GM23338 (cell line): ENCODE data around the gene OPALIN. TPM values are rescaled to one million over a fixed set of nuclear protein-coding genes. Genes with fewer than 3 reads are reported as not detected.

ENCODE experiments used
- ATAC-seq: fragments of 200-7000 bp; cut with Tn5 transposase; 3 replicates; pipeline ENCODE4 v1.9.1; 2020
- DNase-seq: peaks from one replicate; pipeline ENCODE4 v3.0.0-alpha.2; 2015; ENCODE audit warnings: low spot score
- H2AFZ ChIP-seq: fragments of 200-600 bp; sonication (generic); 2 replicates; pipeline ENCODE4 v1.8.0; 2016; ENCODE audit warnings: antibody characterized with exemption, mild to moderate bottlenecking, moderate library complexity
- H3F3A ChIP-seq: fragments of 200-600 bp; sonication (generic); replicated peaks from 2 replicates; pipeline ENCODE4 v1.8.0; 2017; ENCODE audit warnings: antibody characterized with exemption, mixed run types, low read depth
- H3K27ac ChIP-seq: fragments of 200-600 bp; sonication (generic); 2 replicates; pipeline ENCODE4 v1.6.1; 2016; ENCODE audit warnings: low read depth
- H3K27me3 ChIP-seq: fragments of 200-600 bp; sonication (generic); 2 replicates; pipeline ENCODE4 v1.8.0; 2016; ENCODE audit warnings: mild to moderate bottlenecking, mixed run types, moderate library complexity; ENCODE audit not compliant: insufficient read depth
- H3K36me3 ChIP-seq: fragments of 200-600 bp; sonication (generic); 2 replicates; pipeline ENCODE4 v1.8.0; 2016; ENCODE audit warnings: mild to moderate bottlenecking; ENCODE audit not compliant: insufficient read depth
- H3K4me1 ChIP-seq: fragments of 200-600 bp; sonication (generic); 2 replicates; pipeline ENCODE4 v1.8.0; 2016; ENCODE audit warnings: mild to moderate bottlenecking, moderate library complexity; ENCODE audit not compliant: insufficient read depth
- H3K4me2 ChIP-seq: fragments of 200-600 bp; sonication (generic); 2 replicates; pipeline ENCODE4 v1.7.1; 2017; ENCODE audit warnings: mixed run types
- H3K4me3 ChIP-seq: fragments of 200-600 bp; sonication (generic); 2 replicates; pipeline ENCODE4 v1.6.1; 2016; ENCODE audit warnings: mixed run types
- H3K79me2 ChIP-seq: fragments of 200-600 bp; sonication (generic); replicated peaks from 2 replicates; pipeline ENCODE4 v1.8.0; 2017; ENCODE audit warnings: mild to moderate bottlenecking; ENCODE audit not compliant: insufficient read depth
- H3K9me2 ChIP-seq: fragments of 200-600 bp; sonication (generic); 2 replicates; pipeline ENCODE4 v1.8.0; 2017; ENCODE audit not compliant: insufficient read depth
- H4K20me1 ChIP-seq: fragments of 200-600 bp; sonication (generic); replicated peaks from 2 replicates; pipeline ENCODE4 v1.8.0; 2017; ENCODE audit warnings: mild to moderate bottlenecking; ENCODE audit not compliant: insufficient read depth
- H3K27ac Mint-ChIP-seq: 2 replicates; pipeline ENCODE4 v1.8.0; 2020; ENCODE audit warnings: inconsistent platforms, mild to moderate bottlenecking, moderate library complexity, mixed read lengths
- H3K27me3 Mint-ChIP-seq: 3 replicates; pipeline ENCODE4 v1.8.0; 2022; ENCODE audit warnings: low read depth, mild to moderate bottlenecking, moderate library complexity, mixed read lengths, inconsistent platforms; ENCODE audit not compliant: insufficient read depth, poor library complexity
- H3K36me3 Mint-ChIP-seq: 3 replicates; pipeline ENCODE4 v1.8.0; 2021; ENCODE audit warnings: low read depth, mild to moderate bottlenecking, inconsistent platforms, moderate library complexity, mixed read lengths
- H3K4me1 Mint-ChIP-seq: 3 replicates; pipeline ENCODE4 v1.8.0; 2020; ENCODE audit warnings: mild to moderate bottlenecking, inconsistent platforms, mixed read lengths
- H3K4me3 Mint-ChIP-seq: 3 replicates; pipeline ENCODE4 v1.8.0; 2021; ENCODE audit warnings: moderate library complexity, mild to moderate bottlenecking, inconsistent platforms, mixed read lengths
- H3K9me3 Mint-ChIP-seq: 3 replicates; pipeline ENCODE4 v1.8.0; 2020; ENCODE audit warnings: moderate library complexity, mild to moderate bottlenecking, inconsistent platforms, mixed read lengths
- CREB1 ChIP-seq: fragments of 250-450 bp; sonication (Bioruptor Pico); IDR thresholded peaks from 2 replicates; pipeline ENCODE4 v1.5.0; 2020; ENCODE audit warnings: low read depth, mild to moderate bottlenecking, moderate library complexity
- CTCF ChIP-seq, 2 experiments: fragments of 200-600 bp in 1 of 2; sonication (generic) in 1 of 2; conservative IDR thresholded peaks; 2 replicates each; pipeline versions ENCODE4 v1.5.1 to v1.6.1; 2016 to 2017; ENCODE audit warnings: antibody characterized with exemption in 2 of 2, low read depth in 2 of 2, mild to moderate bottlenecking in 2 of 2, moderate library complexity in 1 of 2
- ETS1 ChIP-seq: IDR thresholded peaks from 2 replicates; pipeline ENCODE4 v1.6.1; 2016; ENCODE audit warnings: antibody characterized with exemption
- EZH2 ChIP-seq: fragments of 200-600 bp; sonication (generic); IDR thresholded peaks from one replicate; pipeline ENCODE4 v1.8.0; 2017; ENCODE audit warnings: antibody characterized with exemption, mild to moderate bottlenecking, low read depth; ENCODE audit not compliant: unreplicated experiment
- EZH2phosphoT487 ChIP-seq: fragments of 200-600 bp; sonication (generic); IDR thresholded peaks from one replicate; pipeline ENCODE4 v1.8.1; 2018; ENCODE audit warnings: antibody characterized with exemption; ENCODE audit not compliant: unreplicated experiment
- JUNB ChIP-seq: IDR thresholded peaks from one replicate; pipeline ENCODE4 v1.6.1; 2016; ENCODE audit warnings: antibody characterized with exemption; ENCODE audit not compliant: unreplicated experiment
- NANOG ChIP-seq: IDR thresholded peaks from 2 replicates; pipeline ENCODE4 v1.6.1; 2016; ENCODE audit warnings: antibody characterized with exemption, borderline replicate concordance
- POLR2AphosphoS5 ChIP-seq: IDR thresholded peaks from 2 replicates; pipeline ENCODE4 v1.6.1; 2016; ENCODE audit warnings: antibody characterized with exemption, low read depth
- REST ChIP-seq: IDR thresholded peaks from one replicate; pipeline ENCODE4 v1.6.1; 2018; ENCODE audit warnings: antibody characterized with exemption; ENCODE audit not compliant: unreplicated experiment
- STAT1 ChIP-seq: IDR thresholded peaks from one replicate; pipeline ENCODE4 v1.6.1; 2016; ENCODE audit warnings: antibody characterized with exemption; ENCODE audit not compliant: unreplicated experiment
- ZNF114 ChIP-seq: fragments of 250-450 bp; sonication (Bioruptor Pico); IDR thresholded peaks from 2 replicates; pipeline ENCODE4 v1.5.0; 2020; ENCODE audit warnings: mild to moderate bottlenecking, moderate library complexity
- ZNF331 ChIP-seq: fragments of 250-450 bp; sonication (Bioruptor Pico); IDR thresholded peaks from 2 replicates; pipeline ENCODE4 v1.5.0; 2020; ENCODE audit warnings: low read depth, mild to moderate bottlenecking, moderate library complexity
- ZNF462 ChIP-seq: fragments of 250-450 bp; sonication (Bioruptor Pico); IDR thresholded peaks from 2 replicates; pipeline ENCODE4 v1.5.0; 2020; ENCODE audit warnings: mild to moderate bottlenecking, moderate library complexity
- polyA plus RNA-seq: library from polyadenylated mRNA; unstranded; fragments of >200 nt; fragmentation: Nextera tagmentation; extraction: Ambion mirVana; gene quantifications from 2 replicates; pipeline ENCODE4 v1.2.1, GENCODE V29; 2016
- total RNA-seq: library from RNA; depleted of rRNA; stranded (reverse); fragments of >200 nt; shearing (Covaris generic); gene quantifications from 2 replicates; pipeline ENCODE4 v1.2.3, GENCODE V29; 2014

The OPALIN gene
- total and polyA plus RNA-seq, 2 experiments from 2014 or later: not detected

- no peak for TF ChIP-seq ZNF331 (CRISPR knock-in tag)
- no peak for TF ChIP-seq NANOG
- no peak for TF ChIP-seq ETS1
- TF ChIP-seq ZNF114: no peak
- TF ChIP-seq CREB1 (CRISPR knock-in tag): no peak
- no peak for TF ChIP-seq POLR2AphosphoS5
- TF ChIP-seq ZNF462 (CRISPR knock-in tag): no peak
- no peak for TF ChIP-seq STAT1
- TF ChIP-seq CTCF (conservative IDR thresholded peaks at IDR 0.05; ENCODE audit: low read depth in 2 of 2): no peak
- no peak for TF ChIP-seq EZH2
- TF ChIP-seq JUNB: no peak
- no peak for TF ChIP-seq EZH2phosphoT487
- TF ChIP-seq REST: no peak
- no peaks in the 10 kb centered on the region for H3K27me3 Mint-ChIP-seq
Measured at GRCh38 chr10:96407560-96408069, 48.8 kb upstream of the OPALIN start.

More at GRCh38 chr10:96407560-96408069, 48.8 kb upstream of the OPALIN start:
- H3K4me3 ChIP-seq: no peak overlapping the region
- Mint-ChIP-seq H3K27ac (no peak overlapping the region), H3K36me3 (no peaks in the 10 kb centered on the region), H3K4me1 (peaks cover 7% of the 10 kb centered on the region; the same call in 1 of the 3 replicates), H3K4me3 (no peak overlapping the region), H3K9me3 (no peaks in the 10 kb centered on the region)
- ATAC-seq: no peak
- H3K79me2 ChIP-seq: no peaks in the 10 kb centered on the region
- no peak for DNase-seq
- no peaks in the 10 kb centered on the region for H3F3A ChIP-seq
- H3K27me3 ChIP-seq: no peaks in the 10 kb centered on the region
- H3K4me1 ChIP-seq: no peaks in the 10 kb centered on the region
- H3K27ac ChIP-seq: no peak overlapping the region
- H2AFZ ChIP-seq: no peak overlapping the region
- no peaks in the 10 kb centered on the region for H3K36me3 ChIP-seq
- H3K4me2 ChIP-seq: no peak overlapping the region
- H3K9me2 ChIP-seq: 0 out of 2 replicates have a peak, but pooled peaks cover 2% of the 10 kb centered on the region
- H4K20me1 ChIP-seq: no peaks in the 10 kb centered on the region
